GM12878 (cell line): ENCODE data around the gene UCN2. TPM values are rescaled to one million over a fixed set of nuclear protein-coding genes. Genes with fewer than 3 reads are reported as not detected.

Experiments used
- ATAC-seq: fragments of 200-7000 bp; cut with Tn5 transposase; 3 replicates; pipeline ENCODE4 v1.9.1; 2020; ENCODE audit warnings: mild to moderate bottlenecking, moderate library complexity
- BruUV-seq: library from RNA; stranded (reverse); fragments of 400-500 nt; replicated peaks from 2 replicates; lab custom pipeline; 2021; lab: Mats Ljungman, UMichigan
- CTCF ChIA-PET: fragments of 300-600 bp; sonication (Branson Sonifier 250); formaldehyde crosslinking; extraction: SDS; loops from one replicate; lab custom pipeline; 2021; ENCODE audit warnings: inconsistent platforms; lab: Yijun Ruan, JAX
- POLR2A ChIA-PET: fragments of 350-600 bp; formaldehyde crosslinking; extraction: SDS; loops from one replicate; lab custom pipeline; 2021; ENCODE audit warnings: inconsistent platforms; lab: Charles Lee
- RAD21 ChIA-PET: fragments of 300-600 bp; sonication (Branson Sonifier 250); formaldehyde crosslinking; loops from one replicate; lab custom pipeline; 2023; ENCODE audit warnings: antibody characterized with exemption; ENCODE audit not compliant: unreplicated experiment; lab: Charles Lee
- SMC1A ChIA-PET: fragments of 300-600 bp; sonication (Branson Sonifier 250); formaldehyde crosslinking; loops from one replicate; lab custom pipeline; 2023; ENCODE audit not compliant: unreplicated experiment, uncharacterized antibody; lab: Charles Lee
- DNase-seq: peaks from one replicate; pipeline ENCODE4 v3.0.0-alpha.2; 2011; ENCODE audit warnings: low read depth, low spot score
- FAIRE-seq: peaks from 3 replicates; lab custom pipeline; 2011; peaks lifted over from hg19 to GRCh38; lab: Jason Lieb, UNC
- H2AFZ ChIP-seq: 2 replicates; pipeline ENCODE4 v1.6.0; 2011; ENCODE audit warnings: low read depth, low read length, control low read depth; ENCODE audit not compliant: control insufficient read depth
- H3K27ac ChIP-seq: 2 replicates; pipeline ENCODE4 v1.5.1; 2011; ENCODE audit warnings: control low read depth; ENCODE audit not compliant: control insufficient read depth, insufficient read depth
- H3K27me3 ChIP-seq, 2 experiments: replicated peaks in 1 of 2; 2 replicates each; pipeline versions ENCODE4 v1.6.0 to v1.6.1; 2011; ENCODE audit warnings: low read length in 1 of 2; ENCODE audit not compliant: control insufficient read depth in 2 of 2, insufficient read depth in 2 of 2
- H3K36me3 ChIP-seq, 2 experiments: 2 replicates each; pipeline ENCODE4 v1.5.1; 2011; ENCODE audit warnings: low read length in 1 of 2; ENCODE audit not compliant: control insufficient read depth in 2 of 2, insufficient read depth in 2 of 2
- H3K4me1 ChIP-seq: 2 replicates; pipeline ENCODE4 v1.6.1; 2011; ENCODE audit warnings: mild to moderate bottlenecking, low read length, moderate library complexity, mixed read lengths; ENCODE audit not compliant: control insufficient read depth, insufficient read depth
- H3K4me2 ChIP-seq: 2 replicates; pipeline ENCODE4 v1.6.0; 2011; ENCODE audit warnings: control low read depth; ENCODE audit not compliant: control insufficient read depth, insufficient read depth
- H3K4me3 ChIP-seq: fragments of 200-600 bp; sonication (generic); 2 replicates; pipeline ENCODE4 v1.5.1; 2016
- H3K79me2 ChIP-seq: 2 replicates; pipeline ENCODE4 v1.6.0; 2011; ENCODE audit warnings: low read length; ENCODE audit not compliant: control insufficient read depth, insufficient read depth
- H3K9ac ChIP-seq: 2 replicates; pipeline ENCODE4 v1.8.0; 2011; ENCODE audit warnings: low read length, control low read depth, mixed read lengths; ENCODE audit not compliant: control insufficient read depth, insufficient read depth
- H3K9me3 ChIP-seq: replicated peaks from 3 replicates; pipeline ENCODE4 v1.5.1; 2011; ENCODE audit warnings: mild to moderate bottlenecking, low read length; ENCODE audit not compliant: control insufficient read depth, insufficient read depth
- H4K20me1 ChIP-seq: 2 replicates; pipeline ENCODE4 v1.6.0; 2011; ENCODE audit not compliant: control insufficient read depth, insufficient read depth
- BCL11A ChIP-seq: IDR thresholded peaks from 2 replicates; pipeline ENCODE4 v1.6.1; 2011; ENCODE audit warnings: low read depth, low read length
- FOXK2 ChIP-seq: fragments of 450-650 bp; IDR thresholded peaks from 2 replicates; pipeline ENCODE4 v1.6.1; 2017; ENCODE audit warnings: mild to moderate bottlenecking, moderate library complexity
- MEF2B ChIP-seq: fragments of 450-650 bp; IDR thresholded peaks from 2 replicates; pipeline ENCODE4 v1.6.1; 2018; ENCODE audit warnings: mild to moderate bottlenecking, moderate library complexity; ENCODE audit not compliant: partially characterized antibody, poor library complexity, severe bottlenecking
- MXI1 ChIP-seq: fragments of 150-350 bp; IDR thresholded peaks from 2 replicates; pipeline ENCODE4 v1.6.1; 2011; ENCODE audit warnings: low read depth, mild to moderate bottlenecking, inconsistent platforms, low read length, improper control_type of control experiment
- POLR2A ChIP-seq: IDR thresholded peaks from 2 replicates; pipeline ENCODE4 v1.6.1; 2011; ENCODE audit warnings: low read depth, mild to moderate bottlenecking, low read length
- ZNF592 ChIP-seq: fragments of 450-650 bp; IDR thresholded peaks from 2 replicates; pipeline ENCODE4 v1.6.1; 2017; ENCODE audit warnings: mild to moderate bottlenecking, moderate library complexity
- WGBS: methylation state at CpG from one replicate; pipeline ENCODE4 v1.1.6; 2016; ENCODE audit warnings: low lambda C conversion rate; ENCODE audit not compliant: insufficient replicate concordance, insufficient coverage; ENCODE audit errors: missing lambda C conversion rate; 5-methylcytosine and 5-hydroxymethylcytosine counted together
- in situ Hi-C: fragments of 300-500 bp; cut with MboI; formaldehyde crosslinking; loops from 9 replicates; pipeline ENCODE4 v1.14.3; 2018; ENCODE audit warnings: mixed read lengths
- intact Hi-C: fragments of 100-400 bp; cut with micrococcal nuclease; formaldehyde crosslinking; loops from one replicate; pipeline ENCODE4 v1.14.2; 2022; ENCODE audit not compliant: unreplicated experiment
- polyA plus RNA-seq, 11 experiments: library from polyadenylated mRNA; depleted of rRNA in 4 of 11; unstranded in 6 of 11; stranded (reverse) in 5 of 11; fragments of >200 nt; fragmentation: Nextera tagmentation in 4 of 11; fragmentation: Illumina TruSeq in 1 of 11; extraction: Ambion mirVana in 4 of 11; extraction: Trizol in 1 of 11; gene quantifications; 1 replicate in 1 of 11; 2 replicates in 10 of 11; pipeline versions ENCODE4 v1.2.1 to v1.2.3, GENCODE V29; 2011 to 2016; ENCODE audit warnings: inconsistent platforms in 2 of 11, missing spikeins in 2 of 11, low read depth in 1 of 11
- total RNA-seq, 4 experiments: library from RNA; depleted of rRNA in 3 of 4; stranded (reverse); fragments of >200 nt in 3 of 4; fragmentation: Illumina TruSeq in 1 of 4; extraction: Trizol in 1 of 4; gene quantifications; 2 replicates each; pipeline versions ENCODE4 v1.2.1 to v1.2.3, GENCODE V29; 2013 to 2021

Gene UCN2
- total and polyA plus RNA-seq, 10 of the 15 experiments (the other 5 are each of a cell fraction or from before 2014, with no cell fraction given), result 0.05 TPM; not detected in 9

- TF ChIP-seq ZNF592 (no peak), BCL11A (no peak), MEF2B (no peak)
Measured at GRCh38 chr3:48565186-48565585, 1.6 kb upstream of the UCN2 start (continued).

DNA sequence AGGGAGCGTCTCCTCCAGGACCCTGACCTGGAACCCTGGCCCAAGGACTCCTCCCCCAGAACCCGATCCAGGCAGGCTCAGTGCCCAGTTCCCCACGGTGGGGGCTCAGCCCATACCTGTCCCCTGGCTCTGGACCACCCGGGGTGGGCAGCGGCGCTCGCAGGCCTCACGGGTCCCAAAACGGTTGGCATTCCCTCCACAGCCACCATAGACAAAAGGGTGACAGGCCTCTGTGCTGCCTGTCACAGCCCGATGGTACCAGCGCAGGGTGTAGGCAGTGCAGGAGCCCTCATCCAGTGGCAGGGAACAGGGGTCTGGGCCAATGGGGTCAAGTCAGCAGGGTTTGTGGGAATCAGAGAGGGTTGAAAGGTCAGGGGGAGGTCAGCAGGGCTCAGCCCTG lies 1.1 kb upstream of the UCN2 start:
- no TSS peak for BruUV-seq

More for the DNA sequence above, 1.1 kb upstream of the UCN2 start:
- H3K4me2 ChIP-seq, result no peak overlapping the region
- H3K4me3 ChIP-seq, result no peak overlapping the region
- no peaks in the 10 kb centered on the region for H3K9me3 ChIP-seq
- peaks cover 17% of the 10 kb centered on the region for H3K4me1 ChIP-seq
- no peaks in the 10 kb centered on the region for H3K36me3 ChIP-seq
- FAIRE-seq (no peak), ATAC-seq (no peak), DNase-seq (no peak)
- no peaks in the 10 kb centered on the region for H4K20me1 ChIP-seq
- RAD21 ChIA-PET, result no interaction called here
- H2AFZ ChIP-seq, result no peak overlapping the region
- 63% methylated on average over 11 of the region's 11 CpGs for WGBS
- CTCF ChIA-PET, result interaction anchor here (1.5 kb wide), 1 partner anchor 70 kb away, joined by 6 read pairs; the partner anchor contains the start of gene SLC26A6
- POLR2A ChIA-PET, result interaction anchor here (1.0 to 1.3 kb wide), 2 partner anchors 112 to 150 kb away, joined by 3 to 4 read pairs; no protein-coding TSS in a partner anchor
- no peak for TF ChIP-seq POLR2A
- no peak for TF ChIP-seq FOXK2
- TF ChIP-seq MXI1, result no peak
- in situ Hi-C loops, result no loop called here
- no peak overlapping the region for H3K27ac ChIP-seq
- H3K27me3 ChIP-seq, result no peaks in the 10 kb centered on the region
- H3K9ac ChIP-seq, result no peak overlapping the region
- no peaks in the 10 kb centered on the region for H3K79me2 ChIP-seq
- SMC1A ChIA-PET, result interaction anchor here (1.1 kb wide), 1 partner anchor 11 kb away, joined by 3 read pairs; no protein-coding TSS in a partner anchor
- intact Hi-C loops, result no loop called here
